Prostate gland (tissue), 2 donors: ENCODE results near the gene XPO5.

Experiments used
- POLR2AphosphoS5 ChIP-seq: sonication (generic); formaldehyde crosslinking; IDR thresholded peaks from one replicate; pipeline ENCODE4 v1.6.1; 2017; ENCODE audit warnings: antibody characterized with exemption
- TF ChIP-seq, protein P1 (sequence below), 4 experiments: fragments of 200-600 bp in 2 of 4; fragments of 450-650 bp in 2 of 4; sonication (generic) in 2 of 4; IDR thresholded peaks; 1 replicate in 3 of 4; 2 replicates in 1 of 4; pipeline ENCODE4 v1.5.1; 2016 to 2019; ENCODE audit warnings: antibody characterized with exemption in 4 of 4, mild to moderate bottlenecking in 2 of 4, moderate library complexity in 2 of 4

- TF ChIP-seq, protein P1, sequence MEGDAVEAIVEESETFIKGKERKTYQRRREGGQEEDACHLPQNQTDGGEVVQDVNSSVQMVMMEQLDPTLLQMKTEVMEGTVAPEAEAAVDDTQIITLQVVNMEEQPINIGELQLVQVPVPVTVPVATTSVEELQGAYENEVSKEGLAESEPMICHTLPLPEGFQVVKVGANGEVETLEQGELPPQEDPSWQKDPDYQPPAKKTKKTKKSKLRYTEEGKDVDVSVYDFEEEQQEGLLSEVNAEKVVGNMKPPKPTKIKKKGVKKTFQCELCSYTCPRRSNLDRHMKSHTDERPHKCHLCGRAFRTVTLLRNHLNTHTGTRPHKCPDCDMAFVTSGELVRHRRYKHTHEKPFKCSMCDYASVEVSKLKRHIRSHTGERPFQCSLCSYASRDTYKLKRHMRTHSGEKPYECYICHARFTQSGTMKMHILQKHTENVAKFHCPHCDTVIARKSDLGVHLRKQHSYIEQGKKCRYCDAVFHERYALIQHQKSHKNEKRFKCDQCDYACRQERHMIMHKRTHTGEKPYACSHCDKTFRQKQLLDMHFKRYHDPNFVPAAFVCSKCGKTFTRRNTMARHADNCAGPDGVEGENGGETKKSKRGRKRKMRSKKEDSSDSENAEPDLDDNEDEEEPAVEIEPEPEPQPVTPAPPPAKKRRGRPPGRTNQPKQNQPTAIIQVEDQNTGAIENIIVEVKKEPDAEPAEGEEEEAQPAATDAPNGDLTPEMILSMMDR (IDR thresholded peaks at IDR 0.05), result no peak
- no peak for TF ChIP-seq POLR2AphosphoS5
Observed at GRCh38 chr6:43625393-43625992, 49.7 kb upstream of the XPO5 start.
